Activated gamma-delta T cell (primary cell): Measurements from ENCODE around the gene TRIM62.

Experiments
- DNase-seq: peaks from one replicate; lab custom pipeline; 2025; lab: John Stamatoyannopoulos, UW

Gene TRIM62

DNA sequence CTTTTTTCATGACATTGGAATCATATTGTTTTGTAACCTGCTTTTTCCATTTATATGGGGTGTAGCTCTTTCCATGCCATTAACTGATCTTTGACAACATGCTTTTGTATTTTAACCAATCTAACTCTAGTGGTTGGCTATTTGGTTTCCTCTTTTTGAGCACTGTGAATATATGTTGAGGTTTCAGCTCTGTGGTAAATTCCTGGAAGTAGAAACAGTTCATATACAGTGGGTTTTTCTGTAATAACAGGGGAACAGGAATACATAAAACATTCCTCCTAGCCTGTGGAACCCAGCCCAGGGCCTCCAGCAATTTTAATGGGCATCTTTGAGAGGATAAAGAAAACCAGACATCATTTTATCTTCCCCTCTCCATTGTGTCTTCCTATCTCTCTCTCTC is 83.5 kb downstream of the TRIM62 start:
- no peak for DNase-seq

DNA sequence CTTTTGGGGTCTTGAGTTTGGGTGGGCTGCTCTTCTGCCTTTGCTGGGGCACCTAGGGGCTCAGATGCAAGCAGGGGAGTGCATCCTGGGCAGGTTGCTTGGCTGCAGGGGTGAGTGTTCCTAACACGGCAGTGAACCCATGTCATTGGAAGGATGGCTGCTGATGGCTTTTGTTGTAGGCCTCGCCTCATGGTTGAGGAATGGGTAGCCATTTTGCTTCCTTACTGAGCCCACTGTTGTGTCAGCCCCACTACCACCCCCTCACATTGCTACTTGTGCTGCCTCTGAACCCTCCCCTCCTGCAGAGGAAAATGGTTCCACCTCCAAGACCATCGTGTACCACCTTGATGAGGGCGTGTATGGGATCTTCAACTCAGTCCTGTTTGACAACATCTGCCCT is 84.1 kb downstream of the TRIM62 start:
- DNase-seq: no peak

DNA sequence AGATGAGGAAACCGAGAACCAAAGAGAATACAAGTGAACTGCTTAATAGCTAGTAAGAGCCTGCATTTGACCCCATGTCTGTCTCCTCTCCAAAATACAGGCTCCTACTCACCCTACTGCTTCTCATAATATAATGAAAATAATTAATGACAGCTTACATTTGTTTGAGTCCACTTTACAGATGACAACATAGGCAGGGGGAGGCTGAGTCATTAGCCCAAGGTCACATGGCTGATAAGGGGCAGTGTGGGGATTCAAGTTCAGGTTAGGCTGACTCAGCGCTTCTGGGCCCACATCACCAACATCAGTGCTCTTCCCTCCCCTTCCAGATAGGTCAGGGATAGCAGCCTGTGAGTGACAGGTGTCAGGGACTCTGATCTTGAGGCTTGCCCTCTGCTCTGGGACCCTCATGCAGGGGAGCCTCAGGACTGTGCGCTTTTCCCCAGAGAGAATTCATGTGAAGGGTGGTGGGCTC is 84.7 kb downstream of the TRIM62 start:
- DNase-seq: no peak

DNA sequence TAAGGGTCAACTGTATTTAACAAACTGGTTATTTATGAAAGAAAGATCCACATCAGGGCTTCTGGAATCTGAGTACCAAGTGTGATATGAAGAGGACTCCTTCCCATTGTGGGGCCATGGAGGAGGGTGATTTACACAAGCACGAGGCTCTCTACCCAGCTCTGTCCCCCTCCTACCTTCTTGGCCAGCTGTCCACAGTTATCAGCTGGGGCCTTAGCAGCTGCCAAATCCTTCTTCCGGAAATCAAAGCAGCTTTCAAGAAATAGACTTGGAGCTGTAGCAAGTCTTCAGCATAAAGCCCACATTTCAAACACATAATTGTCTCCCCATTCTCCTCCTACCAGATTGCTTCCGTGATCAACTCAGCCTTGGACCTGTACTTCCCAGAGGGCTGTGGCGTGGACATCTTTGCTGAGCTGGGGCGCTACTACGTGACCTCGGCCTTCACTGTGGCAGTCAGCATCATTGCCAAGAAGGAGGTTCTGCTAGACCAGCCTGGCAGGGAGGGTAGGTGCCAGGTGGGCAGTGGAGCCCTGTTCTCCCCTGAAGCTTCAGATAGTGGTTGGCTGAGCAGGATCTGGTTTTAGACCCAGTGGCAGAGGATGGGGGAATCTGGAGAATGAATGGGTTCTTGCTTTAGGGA is 85.4 kb downstream of the TRIM62 start:
- DNase-seq: no peak
